ENCODE results near the gene TRIP4. TPM values are rescaled to one million over a fixed set of nuclear protein-coding genes. Genes with fewer than 3 reads are reported as not detected.

The TRIP4 gene
- total and polyA plus RNA-seq, 9 of the 15 experiments (the other 6 are each of a cell fraction or from before 2014, with no cell fraction given) = 7.6 to 23.3 (median 16.7) TPM

GRCh38 chr15:64423970-64424369 lies 36.3 kb downstream of the TRIP4 start (continued):
- no peak for TF ChIP-seq FOS (IDR thresholded peaks at IDR 0.05; ENCODE audit: extremely low read depth, insufficient read length)
- TF ChIP-seq ESRRA (IDR thresholded peaks at IDR 0.05; ENCODE audit: borderline replicate concordance, low read depth) = no peak

- peaks cover 3 to 10% of the 10 kb centered on the region in 2 experiments; a peak in 3 of 5 replicates for H3K4me1 ChIP-seq (replicated peaks in 1 of 2; ENCODE audit: control insufficient read depth in 2 of 2, insufficient read depth in 2 of 2, low read length in 2 of 2)
- H3K27ac ChIP-seq (ENCODE audit: extremely low read depth, low read depth, low read length) = no peak overlapping the region
- no peaks in the 10 kb centered on the region for H3K79me2 ChIP-seq (ENCODE audit: control insufficient read depth, insufficient read depth, low read length)
- H4K20me1 ChIP-seq (replicated peaks; ENCODE audit: control insufficient read depth, insufficient read depth, low read length) = no peaks in the 10 kb centered on the region
- ChIA-PET POLR2A (no interaction called here), CTCF (ENCODE audit: low intra/inter-chr PET ratio) (no interaction called here)
- no peak overlapping the region for H3K4me2 ChIP-seq (ENCODE audit: insufficient read depth, low read length)
- no peak for ATAC-seq
- no peaks in the 10 kb centered on the region for H3K9me1 ChIP-seq (ENCODE audit: control insufficient read depth, insufficient read depth, low read length)
- FAIRE-seq = no peak
- peaks cover 34% of the 10 kb centered on the region; the same call in 2 of the 3 replicates for H3K36me3 ChIP-seq (ENCODE audit: control insufficient read depth, insufficient read depth, low read length)
- DNase-seq (ENCODE audit: extremely low read depth in 1 of 4, low spot score in 3 of 4) = no peak
- no TSS peak for BruUV-seq (replicated peaks)
- in situ Hi-C loops (cut with MboI) (no loop called here), intact Hi-C loops (cut with micrococcal nuclease) (loop anchor here (5.0 to 10.0 kb wide), 2 partner anchors 230 to 302 kb away; no protein-coding TSS in a partner anchor)
- no peaks in the 10 kb centered on the region for H3K27me3 ChIP-seq (ENCODE audit: control insufficient read depth in 2 of 2, insufficient read depth in 2 of 2, low read length in 2 of 2)
- H2AFZ ChIP-seq (ENCODE audit: low read depth, low read length) = no peak overlapping the region
- no peak overlapping the region for H3K9ac ChIP-seq (ENCODE audit: insufficient read depth in 1 of 2, low read depth in 2 of 2, low read length in 2 of 2)
- no peaks in the 10 kb centered on the region for H3K9me3 ChIP-seq (replicated peaks; ENCODE audit: control insufficient read depth, insufficient read depth, low read depth, low read length)
- WGBS (ENCODE audit: insufficient coverage, low coverage, missing lambda C conversion rate) = 78% methylated on average over 3 of the region's 3 CpGs
- H3K4me3 ChIP-seq = no peak overlapping the region
- TF ChIP-seq PHTF2 (CRISPR knock-in tag; IDR thresholded peaks at IDR 0.05) = no peak
- TF ChIP-seq IFI16 (CRISPR knock-in tag; IDR thresholded peaks at IDR 0.05) = no peak
- TF ChIP-seq THAP7 (CRISPR knock-in tag; IDR thresholded peaks at IDR 0.05) = no peak
- TF ChIP-seq ZNF707 (CRISPR knock-in tag; conservative IDR thresholded peaks at IDR 0.05) = no peak
- TF ChIP-seq ZNF696 (CRISPR knock-in tag; conservative IDR thresholded peaks at IDR 0.05) = no peak
- no peak for TF ChIP-seq BMI1 (IDR thresholded peaks at IDR 0.05; ENCODE audit: low read length)
- no peak for TF ChIP-seq ID3 (CRISPR knock-in tag; IDR thresholded peaks at IDR 0.05)
- no peak for TF ChIP-seq ID3 (tag; IDR thresholded peaks at IDR 0.05)
- TF ChIP-seq ZNF212 (CRISPR knock-in tag; IDR thresholded peaks at IDR 0.05) = no peak
- no peak for TF ChIP-seq MCM5 (IDR thresholded peaks at IDR 0.05; ENCODE audit: low read depth)
- TF ChIP-seq DNMT1 (IDR thresholded peaks at IDR 0.05) = no peak
- no peak for TF ChIP-seq ZNF584 (CRISPR knock-in tag; IDR thresholded peaks at IDR 0.05; ENCODE audit: low read depth)
- no peak for TF ChIP-seq SREBF2 (CRISPR knock-in tag; IDR thresholded peaks at IDR 0.05)
- no peak for TF ChIP-seq GABPB2 (CRISPR knock-in tag; conservative IDR thresholded peaks at IDR 0.05)
- no peak for TF ChIP-seq CC2D1A (IDR thresholded peaks at IDR 0.05)
- no peak for TF ChIP-seq MEF2A (IDR thresholded peaks at IDR 0.05; ENCODE audit: control insufficient read depth, low read depth, low read length)
- no peak for TF ChIP-seq ERF (CRISPR knock-in tag; IDR thresholded peaks at IDR 0.05)
Measured at GRCh38 chr15:64425221-64425620, 37.6 kb downstream of the TRIP4 start.

Measured in K562 (cell line).